K562 (cell line): ENCODE results near the gene GPRC5B. TPM values are rescaled to one million over a fixed set of nuclear protein-coding genes. Genes with fewer than 3 reads are reported as not detected.

Experiments
- ATAC-seq: fragments of 200-7000 bp; cut with Tn5 transposase; 3 replicates; pipeline ENCODE4 v1.9.1; 2020; ENCODE audit warnings: moderate library complexity
- BruUV-seq: library from RNA; stranded (reverse); fragments of 400-500 nt; replicated peaks from 2 replicates; lab custom pipeline; 2021; lab: Mats Ljungman, UMichigan
- CTCF ChIA-PET: fragments of 300-600 bp; formaldehyde crosslinking; extraction: SDS; loops from one replicate; lab custom pipeline; 2021; ENCODE audit warnings: low intra/inter-chr PET ratio; lab: Yijun Ruan, JAX
- POLR2A ChIA-PET: fragments of 300-600, 350-650 bp; sonication (Branson Sonifier 250); formaldehyde crosslinking; extraction: SDS; loops from one replicate; lab custom pipeline; 2021; ENCODE audit warnings: antibody characterized with exemption, inconsistent platforms; lab: Yijun Ruan, JAX
- DNase-seq, 4 experiments: peaks; one replicate each; pipeline versions ENCODE4 v3.0.0 to v3.0.0-alpha.2; 2011 to 2018; ENCODE audit warnings: low spot score in 3 of 4, mixed read lengths in 3 of 4; ENCODE audit errors: extremely low read depth in 1 of 4
- FAIRE-seq: peaks from 2 replicates; lab custom pipeline; 2011; peaks lifted over from hg19 to GRCh38; lab: Jason Lieb, UNC
- H2AFZ ChIP-seq: 2 replicates; pipeline ENCODE4 v1.6.0; 2011; ENCODE audit warnings: low read depth, low read length, control low read depth, inconsistent platforms
- H3K27ac ChIP-seq: fragments of 200-600 bp; 3 replicates; pipeline ENCODE4 v1.8.0; 2011; ENCODE audit warnings: low read depth, mild to moderate bottlenecking, control low read depth, inconsistent platforms, low read length, moderate library complexity, mixed read lengths; ENCODE audit errors: extremely low read depth
- H3K27me3 ChIP-seq, 2 experiments: fragments of 300-600 bp in 1 of 2; 2 replicates in 1 of 2; 3 replicates in 1 of 2; pipeline versions ENCODE4 v1.6.0 to v1.8.0; 2011; ENCODE audit warnings: inconsistent platforms in 2 of 2, low read length in 2 of 2, mild to moderate bottlenecking in 1 of 2, mixed read lengths in 1 of 2, moderate library complexity in 1 of 2; ENCODE audit not compliant: control insufficient read depth in 2 of 2, insufficient read depth in 2 of 2
- H3K36me3 ChIP-seq: fragments of 300-600 bp; 3 replicates; pipeline ENCODE4 v1.8.0; 2011; ENCODE audit warnings: mild to moderate bottlenecking, low read length, inconsistent platforms; ENCODE audit not compliant: control insufficient read depth, insufficient read depth
- H3K4me1 ChIP-seq, 2 experiments: fragments of 200-600 bp in 1 of 2; replicated peaks in 1 of 2; 2 replicates in 1 of 2; 3 replicates in 1 of 2; pipeline versions ENCODE4 v1.5.1 to v1.8.0; 2011; ENCODE audit warnings: inconsistent platforms in 2 of 2, low read length in 2 of 2, mild to moderate bottlenecking in 1 of 2, mixed read lengths in 1 of 2, moderate library complexity in 1 of 2; ENCODE audit not compliant: control insufficient read depth in 2 of 2, insufficient read depth in 2 of 2
- H3K4me2 ChIP-seq: 2 replicates; pipeline ENCODE4 v1.6.1; 2011; ENCODE audit warnings: low read length, control low read depth, inconsistent platforms, mixed read lengths; ENCODE audit not compliant: insufficient read depth
- H3K4me3 ChIP-seq: fragments of 200-600 bp; sonication (generic), shearing (Covaris generic); 2 replicates; pipeline ENCODE4 v1.5.1; 2016; ENCODE audit warnings: control low read depth, inconsistent platforms
- H3K79me2 ChIP-seq: fragments of 200-600 bp; 3 replicates; pipeline ENCODE4 v1.8.0; 2011; ENCODE audit warnings: low read length, inconsistent platforms; ENCODE audit not compliant: control insufficient read depth, insufficient read depth
- H3K9ac ChIP-seq, 2 experiments: 2 replicates each; pipeline versions ENCODE4 v1.6.0 to v1.6.1; 2011; ENCODE audit warnings: low read depth in 2 of 2, low read length in 2 of 2, control low read depth in 1 of 2, inconsistent platforms in 1 of 2, mild to moderate bottlenecking in 1 of 2, mixed read lengths in 1 of 2; ENCODE audit not compliant: insufficient read depth in 1 of 2
- H3K9me1 ChIP-seq: one replicate; pipeline ENCODE4 v1.6.0; 2011; ENCODE audit warnings: inconsistent platforms, mild to moderate bottlenecking, low read length, moderate library complexity; ENCODE audit not compliant: control insufficient read depth, insufficient read depth
- H3K9me3 ChIP-seq: replicated peaks from 2 replicates; pipeline ENCODE4 v1.5.1; 2011; ENCODE audit warnings: low read depth, low read length, inconsistent platforms; ENCODE audit not compliant: control insufficient read depth, insufficient read depth
- H4K20me1 ChIP-seq: replicated peaks from 2 replicates; pipeline ENCODE4 v1.6.1; 2011; ENCODE audit warnings: low read length, inconsistent platforms, mixed read lengths; ENCODE audit not compliant: control insufficient read depth, insufficient read depth
- ATF2 ChIP-seq: sonication (generic); formaldehyde crosslinking; IDR thresholded peaks from 2 replicates; pipeline ENCODE4 v1.8.1; 2022; ENCODE audit warnings: missing genetic modification reagents
- CHD2 ChIP-seq: IDR thresholded peaks from 2 replicates; pipeline ENCODE4 v1.6.1; 2011; ENCODE audit warnings: low read depth, low read length
- LARP7 ChIP-seq: fragments of 450-650 bp; IDR thresholded peaks from 2 replicates; pipeline ENCODE4 v1.6.1; 2016
- MYBL2 ChIP-seq, 2 experiments: fragments of 450-650 bp in 1 of 2; sonication (generic) in 1 of 2; formaldehyde crosslinking in 1 of 2; IDR thresholded peaks; 2 replicates each; pipeline versions ENCODE4 v1.6.1 to v1.8.1; 2017 to 2022; ENCODE audit warnings: borderline replicate concordance in 1 of 2, inconsistent platforms in 1 of 2, low read depth in 1 of 2, mild to moderate bottlenecking in 1 of 2, missing genetic modification reagents in 1 of 2, moderate library complexity in 1 of 2
- NFYB ChIP-seq: IDR thresholded peaks from 2 replicates; pipeline ENCODE4 v1.6.1; 2011; ENCODE audit warnings: mild to moderate bottlenecking, moderate library complexity; ENCODE audit not compliant: insufficient read length; ENCODE audit errors: extremely low read depth
- POLR2G ChIP-seq: fragments of 200-400 bp; formaldehyde crosslinking; IDR thresholded peaks from 2 replicates; pipeline ENCODE4 v1.6.1; 2017; ENCODE audit warnings: low read depth, mild to moderate bottlenecking, antibody characterized with exemption, low read length, moderate library complexity
- RAD51 ChIP-seq: fragments of 450-650 bp; IDR thresholded peaks from 2 replicates; pipeline ENCODE4 v1.7.1; 2016; ENCODE audit warnings: low read depth, mild to moderate bottlenecking, borderline replicate concordance
- RBM14 ChIP-seq: fragments of 200-400 bp; formaldehyde crosslinking; IDR thresholded peaks from 2 replicates; pipeline ENCODE4 v1.6.1; 2018; ENCODE audit warnings: low read depth, mild to moderate bottlenecking, low read length, moderate library complexity, borderline replicate concordance; ENCODE audit not compliant: insufficient read depth
- SRSF1 ChIP-seq: fragments of 200-400 bp; formaldehyde crosslinking; IDR thresholded peaks from 2 replicates; pipeline ENCODE4 v1.6.1; 2017; ENCODE audit warnings: mild to moderate bottlenecking, low read depth, low read length, moderate library complexity
- USF1 ChIP-seq: sonication (generic); formaldehyde crosslinking; IDR thresholded peaks from 2 replicates; pipeline ENCODE4 v1.9.0; 2022; ENCODE audit warnings: mild to moderate bottlenecking, missing genetic modification reagents
- USF2 ChIP-seq: sonication (generic); formaldehyde crosslinking; IDR thresholded peaks from 2 replicates; pipeline ENCODE4 v1.5.0; 2020; ENCODE audit warnings: missing genetic modification reagents
- ZNF75A ChIP-seq: fragments of 450-650 bp; formaldehyde crosslinking; IDR thresholded peaks from 2 replicates; pipeline ENCODE4 v1.4.0; 2020; ENCODE audit warnings: mild to moderate bottlenecking
- WGBS: fragments of 100-300 bp; shearing (Covaris generic); methylation state at CpG from one replicate; pipeline ENCODE4 v1.1.6; 2016; ENCODE audit warnings: low coverage, mixed read lengths; ENCODE audit not compliant: insufficient coverage; ENCODE audit errors: missing lambda C conversion rate; 5-methylcytosine and 5-hydroxymethylcytosine counted together
- in situ Hi-C: fragments of 300-500 bp; cut with MboI; formaldehyde crosslinking; loops from 4 replicates; pipeline ENCODE4 v1.15.0; 2018; ENCODE audit warnings: inconsistent platforms, mixed read lengths
- intact Hi-C: fragments of 100-400 bp; cut with micrococcal nuclease; formaldehyde crosslinking; loops from 2 replicates; pipeline ENCODE4 v1.14.2; 2022
- polyA plus RNA-seq, 8 experiments: library from polyadenylated mRNA; depleted of rRNA in 4 of 8; stranded (reverse) in 5 of 8; unstranded in 3 of 8; fragments of >200 nt; fragmentation: Nextera tagmentation in 2 of 8; fragmentation: Illumina TruSeq in 1 of 8; extraction: Ambion mirVana in 2 of 8; extraction: Trizol in 1 of 8; gene quantifications; 2 replicates each; pipeline versions ENCODE4 v1.2.1 to v1.2.3, GENCODE V29; 2011 to 2014; ENCODE audit warnings: inconsistent platforms in 1 of 8, missing spikeins in 1 of 8
- total RNA-seq, 7 experiments: library from RNA; depleted of rRNA in 6 of 7; stranded (reverse); fragments of >200 nt in 6 of 7; fragmentation: Illumina TruSeq in 2 of 7; extraction: Trizol in 2 of 7; gene quantifications; 2 replicates each; pipeline versions ENCODE4 v1.2.1 to v1.2.3, GENCODE V29; 2011 to 2021; ENCODE audit warnings: low replicate concordance in 1 of 7

GPRC5B gene
- total and polyA plus RNA-seq, 9 of the 15 experiments (the other 6 are each of a cell fraction or from before 2014, with no cell fraction given), result 0.65 to 5.5 (median 1.3) TPM

- TF ChIP-seq POLR2G, result peak; percentile 58
- no peak for TF ChIP-seq SRSF1
- TF ChIP-seq ATF2 (CRISPR knock-in tag), result no peak
- TF ChIP-seq CHD2, result no peak
Observed at GRCh38 chr16:19884611-19885450, at the start of gene GPRC5B (continued).

GRCh38 chr16:19933740-19934139 lies 49.1 kb upstream of the GPRC5B start:
- 2% methylated on average over 6 of the region's 6 CpGs for WGBS
- FAIRE-seq (no peak), DNase-seq (peak in 3 of 4 experiments; percentile 58 to 64 (median 60))

More at GRCh38 chr16:19933740-19934139, 49.1 kb upstream of the GPRC5B start:
- no peaks in the 10 kb centered on the region for H3K4me1 ChIP-seq
- no TSS peak for BruUV-seq
- H4K20me1 ChIP-seq, result no peaks in the 10 kb centered on the region; the same call in 1 of the 2 replicates
- CTCF ChIA-PET, result no interaction called here
- H3K9me1 ChIP-seq, result no peaks in the 10 kb centered on the region
- intact Hi-C loops (loop anchor here (2.0 kb wide), 1 partner anchor 23 kb away; no protein-coding TSS in a partner anchor), in situ Hi-C loops (no loop called here)
- H3K4me2 ChIP-seq, result no peak overlapping the region
- no peak overlapping the region for H3K27ac ChIP-seq
- H3K79me2 ChIP-seq, result no peaks in the 10 kb centered on the region
- H3K4me3 ChIP-seq, result no peak overlapping the region
- H2AFZ ChIP-seq, result no peak overlapping the region
- no peak for ATAC-seq
- no peak for TF ChIP-seq RBM14
- no peak for TF ChIP-seq ZNF75A (CRISPR knock-in tag)
- TF ChIP-seq USF2 (CRISPR knock-in tag), result peak; percentile 62
- TF ChIP-seq USF1, result 0 out of 2 replicates have a peak, but pooled peaks have one; percentile 39
- peak; percentile 22 for TF ChIP-seq NFYB
- no peak for TF ChIP-seq MYBL2 (IDR thresholded peaks at IDR 0.05; ENCODE audit: low read depth)
- no peak for TF ChIP-seq MYBL2 (CRISPR knock-in tag; IDR thresholded peaks at IDR 0.05; ENCODE audit: borderline replicate concordance)
- TF ChIP-seq RAD51, result peak; percentile 43; the same call in 1 of the 2 replicates
- TF ChIP-seq LARP7, result no peak
- H3K27me3 ChIP-seq, result peaks cover 5 to 13% of the 10 kb centered on the region in 2 experiments; a peak in 3 of 5 replicates
- H3K9ac ChIP-seq, result no peak overlapping the region
- POLR2A ChIA-PET, result no interaction called here
- no peaks in the 10 kb centered on the region for H3K36me3 ChIP-seq
- no peaks in the 10 kb centered on the region for H3K9me3 ChIP-seq
